ENCODE measurements around the gene SPAG8.

Gene SPAG8

GRCh38 chr9:35845824-35846771 is 34.0 kb upstream of the SPAG8 start:
- Histone ChIP-seq H3K27me3 (ENCODE audit: insufficient read depth, low read length) (no peaks in the 10 kb centered on the region), H3K9me3 (ENCODE audit: low read length) (no peaks in the 10 kb centered on the region), H3K4me1 (ENCODE audit: insufficient read depth, low read length) (no peaks in the 10 kb centered on the region), H3K4me3 (ENCODE audit: low read length) (no peak overlapping the region), H2AFZ (ENCODE audit: low read depth, low read length) (no peak overlapping the region), H3K36me3 (ENCODE audit: insufficient read depth, low read length) (peaks cover 41% of the 10 kb centered on the region)

GRCh38 chr9:35844628-35845270 is 32.7 kb upstream of the SPAG8 start:
- H3K27me3 ChIP-seq (ENCODE audit: insufficient read depth, low read length): no peaks in the 10 kb centered on the region
- H3K36me3 ChIP-seq (ENCODE audit: insufficient read depth, low read length): peaks cover 39% of the 10 kb centered on the region
- H2AFZ ChIP-seq (ENCODE audit: low read depth, low read length): no peak overlapping the region
- no peak overlapping the region for H3K4me3 ChIP-seq (ENCODE audit: low read length)
- H3K4me1 ChIP-seq (ENCODE audit: insufficient read depth, low read length): no peaks in the 10 kb centered on the region
- H3K9me3 ChIP-seq (ENCODE audit: low read length): no peaks in the 10 kb centered on the region

- no peak overlapping the region for H2AFZ ChIP-seq (ENCODE audit: low read depth, low read length)
- H3K36me3 ChIP-seq (ENCODE audit: insufficient read depth, low read length): peaks cover 27% of the 10 kb centered on the region
- no peaks in the 10 kb centered on the region for H3K4me1 ChIP-seq (ENCODE audit: insufficient read depth, low read length)
- no peaks in the 10 kb centered on the region for H3K9me3 ChIP-seq (ENCODE audit: low read length)
- no peak overlapping the region for H3K4me3 ChIP-seq (ENCODE audit: low read length)
- H3K27me3 ChIP-seq (ENCODE audit: insufficient read depth, low read length): no peaks in the 10 kb centered on the region
Observed at GRCh38 chr9:35842795-35843194, 30.7 kb upstream of the SPAG8 start.

GRCh38 chr9:35842020-35842745 is 30.1 kb upstream of the SPAG8 start:
- no peak overlapping the region for H2AFZ ChIP-seq (ENCODE audit: low read depth, low read length)
- H3K9me3 ChIP-seq (ENCODE audit: low read length): peaks cover 1% of the 10 kb centered on the region
- H3K36me3 ChIP-seq (ENCODE audit: insufficient read depth, low read length): peaks cover 23% of the 10 kb centered on the region
- no peak overlapping the region for H3K4me3 ChIP-seq (ENCODE audit: low read length)
- no peaks in the 10 kb centered on the region for H3K4me1 ChIP-seq (ENCODE audit: insufficient read depth, low read length)
- no peaks in the 10 kb centered on the region for H3K27me3 ChIP-seq (ENCODE audit: insufficient read depth, low read length)

- H3K4me3 ChIP-seq (ENCODE audit: low read length): no peak overlapping the region
- peaks cover 2% of the 10 kb centered on the region for H3K9me3 ChIP-seq (ENCODE audit: low read length)
- no peaks in the 10 kb centered on the region for H3K27me3 ChIP-seq (ENCODE audit: insufficient read depth, low read length)
- H3K4me1 ChIP-seq (ENCODE audit: insufficient read depth, low read length): no peaks in the 10 kb centered on the region
- no peak overlapping the region for H2AFZ ChIP-seq (ENCODE audit: low read depth, low read length)
- peaks cover 19% of the 10 kb centered on the region for H3K36me3 ChIP-seq (ENCODE audit: insufficient read depth, low read length)
Observed at GRCh38 chr9:35841645-35841900, 29.5 kb upstream of the SPAG8 start.

GRCh38 chr9:35840881-35841644 is 29.0 kb upstream of the SPAG8 start:
- Histone ChIP-seq H2AFZ (ENCODE audit: low read depth, low read length) (no peak overlapping the region), H3K9me3 (ENCODE audit: low read length) (peaks cover 2% of the 10 kb centered on the region), H3K36me3 (ENCODE audit: insufficient read depth, low read length) (peaks cover 18% of the 10 kb centered on the region), H3K27me3 (ENCODE audit: insufficient read depth, low read length) (no peaks in the 10 kb centered on the region), H3K4me3 (ENCODE audit: low read length) (no peak overlapping the region), H3K4me1 (ENCODE audit: insufficient read depth, low read length) (no peaks in the 10 kb centered on the region)

DNA sequence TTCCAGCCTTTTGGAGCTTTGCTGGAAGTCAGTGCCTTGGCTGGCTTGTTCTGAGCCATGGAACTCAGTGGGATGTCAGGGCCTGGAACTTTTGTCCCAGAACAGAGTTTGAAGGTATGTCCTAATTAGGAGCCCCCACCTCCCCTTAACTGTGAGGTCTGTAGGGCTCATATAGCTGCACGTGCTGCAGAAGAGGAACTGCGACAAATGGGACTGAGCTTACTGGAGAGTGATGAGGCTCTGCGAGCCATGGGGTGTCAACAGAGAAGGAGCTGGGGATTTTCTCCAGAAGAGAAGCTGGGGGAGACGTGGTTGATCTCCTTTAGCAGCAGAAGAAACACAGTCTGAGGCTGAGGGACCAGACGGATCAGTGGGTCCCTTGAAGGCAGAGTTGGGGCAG is 27.9 kb upstream of the SPAG8 start:
- Histone ChIP-seq H3K4me1 (ENCODE audit: insufficient read depth, low read length) (no peaks in the 10 kb centered on the region), H3K27me3 (ENCODE audit: insufficient read depth, low read length) (no peaks in the 10 kb centered on the region), H3K4me3 (ENCODE audit: low read length) (no peak overlapping the region), H3K36me3 (ENCODE audit: insufficient read depth, low read length) (peaks cover 22% of the 10 kb centered on the region), H3K9me3 (ENCODE audit: low read length) (peaks cover 2% of the 10 kb centered on the region), H2AFZ (ENCODE audit: low read depth, low read length) (no peak overlapping the region)

DNA sequence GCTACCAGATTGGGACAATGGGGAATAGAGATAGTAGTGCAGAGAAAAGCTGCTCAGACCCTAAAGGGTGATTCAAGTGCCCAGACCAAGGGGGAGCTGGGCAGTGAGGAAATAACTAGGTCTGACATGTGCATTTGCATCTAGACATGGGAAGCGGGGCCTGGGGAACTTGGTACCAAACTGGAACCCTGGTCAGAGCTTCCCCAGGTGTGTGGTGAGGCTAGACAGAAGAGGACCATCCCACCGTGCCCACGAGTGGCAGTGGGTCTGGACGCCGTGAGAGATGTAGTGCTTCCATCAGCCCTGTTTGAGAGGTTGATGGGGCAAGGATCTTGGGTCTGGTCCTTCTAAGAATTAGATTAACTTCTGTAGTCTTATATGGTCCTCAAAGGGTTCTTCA is 24.5 kb upstream of the SPAG8 start:
- peaks cover 2% of the 10 kb centered on the region for H3K9me3 ChIP-seq (ENCODE audit: low read length)
- H2AFZ ChIP-seq (ENCODE audit: low read depth, low read length): no peak overlapping the region
- H3K27me3 ChIP-seq (ENCODE audit: insufficient read depth, low read length): no peaks in the 10 kb centered on the region
- no peaks in the 10 kb centered on the region for H3K4me1 ChIP-seq (ENCODE audit: insufficient read depth, low read length)
- H3K4me3 ChIP-seq (ENCODE audit: low read length): no peak overlapping the region
- peaks cover 17% of the 10 kb centered on the region for H3K36me3 ChIP-seq (ENCODE audit: insufficient read depth, low read length)

DNA sequence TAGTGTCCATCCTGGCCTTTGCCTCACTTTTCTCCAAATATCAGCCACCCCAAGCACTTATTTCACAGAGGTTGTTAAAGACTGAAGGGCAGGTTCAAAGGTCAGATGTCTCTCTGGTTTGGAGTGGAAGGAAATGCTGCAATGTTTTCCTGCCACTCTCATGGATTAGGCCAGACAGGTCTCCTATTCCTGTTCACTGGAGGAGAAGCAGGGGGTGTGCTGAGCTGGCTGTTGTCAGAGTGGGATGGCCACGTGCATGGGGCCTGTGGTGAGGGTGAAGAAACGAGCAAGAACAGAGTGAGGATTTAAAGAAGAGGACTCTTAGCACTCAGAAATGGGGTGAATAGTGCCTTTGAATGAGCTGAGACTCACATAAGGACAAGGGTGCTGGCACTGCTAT is 23.7 kb upstream of the SPAG8 start:
- H2AFZ ChIP-seq (ENCODE audit: low read depth, low read length): no peak overlapping the region

GRCh38 chr9:35835216-35835632 is 23.2 kb upstream of the SPAG8 start:
- Histone ChIP-seq H3K4me1 (ENCODE audit: insufficient read depth, low read length) (peaks cover 6% of the 10 kb centered on the region), H3K4me3 (ENCODE audit: low read length) (no peak overlapping the region), H2AFZ (ENCODE audit: low read depth, low read length) (no peak overlapping the region), H3K36me3 (ENCODE audit: insufficient read depth, low read length) (peaks cover 17% of the 10 kb centered on the region), H3K27me3 (ENCODE audit: insufficient read depth, low read length) (no peaks in the 10 kb centered on the region), H3K9me3 (ENCODE audit: low read length) (peaks cover 2% of the 10 kb centered on the region)

More for the DNA sequence above, 23.7 kb upstream of the SPAG8 start:
- peaks cover 17% of the 10 kb centered on the region for H3K36me3 ChIP-seq (ENCODE audit: insufficient read depth, low read length)
- no peaks in the 10 kb centered on the region for H3K27me3 ChIP-seq (ENCODE audit: insufficient read depth, low read length)
- peaks cover under 1% of the 10 kb centered on the region for H3K4me1 ChIP-seq (ENCODE audit: insufficient read depth, low read length)
- H3K4me3 ChIP-seq (ENCODE audit: low read length): no peak overlapping the region
- peaks cover 2% of the 10 kb centered on the region for H3K9me3 ChIP-seq (ENCODE audit: low read length)

DNA sequence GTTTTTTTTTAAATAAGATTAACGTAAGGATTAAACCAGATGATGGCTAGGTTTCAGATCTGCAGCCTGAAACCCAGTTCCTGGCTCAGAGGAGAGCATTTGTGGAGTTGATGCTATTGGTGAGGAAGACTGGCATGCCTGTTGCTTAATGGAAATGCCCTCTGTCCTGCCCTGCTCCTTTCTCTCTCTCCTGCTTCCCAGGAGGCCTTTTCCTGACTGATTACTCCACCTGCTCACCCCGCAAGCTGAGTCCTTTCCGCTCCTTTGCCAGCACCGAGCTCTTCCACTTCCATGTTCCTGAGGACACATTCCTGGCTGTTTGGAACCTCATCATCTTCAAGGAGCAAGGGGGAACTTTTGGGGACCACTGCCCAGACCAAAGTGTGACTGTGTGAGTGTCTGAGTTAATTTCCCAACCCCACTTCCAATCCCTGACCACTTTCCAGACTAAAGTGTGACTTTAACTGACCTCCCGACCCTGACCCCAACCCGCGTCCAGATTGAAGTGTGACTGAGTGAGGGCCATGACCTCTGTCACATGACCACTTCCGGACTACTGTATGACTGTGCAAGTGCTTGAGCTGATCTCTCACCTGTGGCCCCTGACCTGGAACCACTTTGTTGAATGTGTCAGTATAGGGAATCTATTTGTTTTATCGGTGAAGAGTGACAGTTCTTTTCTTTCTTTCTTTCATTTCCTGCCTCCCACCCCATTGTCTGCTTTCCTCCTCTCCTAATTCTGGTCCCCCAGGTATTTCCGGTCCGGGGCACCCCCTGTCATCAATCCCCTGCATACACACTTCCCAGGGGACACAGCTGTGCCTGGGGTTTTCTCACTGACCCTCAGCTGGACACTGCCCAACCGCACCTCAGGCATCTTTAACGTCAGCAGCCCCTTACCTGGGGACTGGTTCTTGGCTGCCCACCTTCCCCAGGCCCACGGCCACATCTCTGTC is 22.5 kb upstream of the SPAG8 start:
- Histone ChIP-seq H3K9me3 (ENCODE audit: low read length) (peaks cover 2% of the 10 kb centered on the region), H3K36me3 (ENCODE audit: insufficient read depth, low read length) (peaks cover 17% of the 10 kb centered on the region), H3K27me3 (ENCODE audit: insufficient read depth, low read length) (no peaks in the 10 kb centered on the region), H3K4me1 (ENCODE audit: insufficient read depth, low read length) (peaks cover 12% of the 10 kb centered on the region), H2AFZ (ENCODE audit: low read depth, low read length) (no peak overlapping the region), H3K4me3 (ENCODE audit: low read length) (no peak overlapping the region)

DNA sequence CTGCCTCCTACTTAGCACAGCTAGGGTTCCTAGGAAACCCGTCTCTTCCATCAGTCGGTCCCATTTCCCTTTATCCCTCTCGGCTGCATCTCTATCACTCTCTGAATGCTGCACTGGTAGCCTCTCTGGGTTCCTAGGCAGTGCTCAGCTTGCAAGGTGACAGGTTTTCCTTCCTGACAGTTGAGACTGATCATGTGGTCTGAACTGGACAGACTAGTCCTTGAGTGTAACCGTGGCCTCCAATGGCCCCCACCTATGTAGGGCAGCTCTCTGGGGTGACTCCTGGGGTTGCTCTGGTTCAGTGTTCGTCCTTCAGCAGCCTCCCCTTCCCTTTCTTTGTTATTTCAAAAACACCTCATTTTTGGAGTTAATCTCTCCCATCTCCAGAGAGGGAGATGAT is 20.8 kb upstream of the SPAG8 start:
- H3K36me3 ChIP-seq (ENCODE audit: insufficient read depth, low read length): peaks cover 17% of the 10 kb centered on the region
- no peak overlapping the region for H3K4me3 ChIP-seq (ENCODE audit: low read length)
- H3K27me3 ChIP-seq (ENCODE audit: insufficient read depth, low read length): no peaks in the 10 kb centered on the region
- no peak overlapping the region for H2AFZ ChIP-seq (ENCODE audit: low read depth, low read length)
- H3K4me1 ChIP-seq (ENCODE audit: insufficient read depth, low read length): peaks cover 18% of the 10 kb centered on the region
- H3K9me3 ChIP-seq (ENCODE audit: low read length): peaks cover 2% of the 10 kb centered on the region
